ENCODE results near the gene TYMS.

Gene TYMS

DNA sequence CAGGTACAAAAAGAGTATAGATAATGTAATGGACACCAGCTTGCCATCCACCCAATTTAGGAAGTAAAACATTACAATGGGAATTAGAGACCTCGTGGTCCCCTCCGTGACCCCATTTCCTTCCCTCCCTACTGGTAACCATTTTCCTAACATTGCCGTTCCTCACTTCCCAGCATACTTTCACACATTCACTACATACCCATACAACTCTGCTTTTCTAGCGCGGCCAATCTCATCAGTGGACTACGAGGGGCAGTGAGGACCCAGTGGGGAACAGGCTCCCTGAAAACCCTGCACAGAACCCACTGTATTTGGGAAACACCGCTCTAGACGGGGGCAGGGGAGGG is 53.8 kb downstream of the TYMS start:
- DNase-seq (ENCODE audit: low read depth in 2 of 2) = no peak

GRCh38 chr18:711657-712400 is 54.4 kb downstream of the TYMS start:
- peak; percentile 52 to 64 for DNase-seq (ENCODE audit: low read depth in 2 of 2)

DNA sequence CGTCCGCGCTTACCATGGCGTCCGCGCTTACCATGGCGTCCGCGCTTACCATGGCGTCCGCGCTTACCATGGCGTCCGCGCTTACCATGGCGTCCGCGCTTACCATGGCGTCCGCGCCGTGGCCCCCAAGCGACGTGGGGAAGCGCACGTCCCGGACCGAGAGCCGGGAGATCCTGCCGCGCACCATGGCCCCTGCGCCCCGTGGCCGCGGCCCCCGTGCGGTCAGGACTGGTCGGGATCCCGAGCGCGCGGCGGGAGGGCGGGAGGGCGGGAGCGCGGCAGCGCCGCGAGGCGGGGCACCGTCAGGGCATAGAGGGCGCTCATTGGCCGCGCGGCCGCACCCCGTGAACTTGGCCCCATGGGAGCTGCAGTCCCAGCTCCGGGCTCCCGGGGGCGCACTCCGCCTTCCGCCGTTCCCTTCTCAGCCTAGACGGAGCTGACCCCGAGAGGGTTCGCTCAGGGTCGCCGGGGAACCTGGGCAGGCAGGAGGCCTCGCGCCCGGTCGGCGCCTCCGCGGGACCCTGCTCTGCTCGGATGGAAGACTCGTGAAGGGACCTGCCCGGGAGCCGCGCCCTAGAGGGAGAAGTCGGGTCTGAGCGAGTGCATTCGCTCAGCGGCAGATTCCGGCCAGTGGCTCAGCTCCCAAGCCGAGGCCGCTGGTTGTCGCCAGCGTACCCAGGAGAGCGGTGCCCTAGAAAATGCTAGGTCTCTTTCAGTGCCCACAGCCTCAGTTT is 55.1 kb downstream of the TYMS start, which contains the start of gene ENOSF1:
ENOSF1 (minus strand) TSS at position 230 of the 734 bp plus-strand sequence; CDS start at position 187, 43 bp downstream.
- peak; percentile 67 for DNase-seq (ENCODE audit: low read depth in 2 of 2)

- no peak for DNase-seq (ENCODE audit: low read depth in 2 of 2)
Observed at GRCh38 chr18:713135-713490, 55.7 kb downstream of the TYMS start.

GRCh38 chr18:715626-716025 is 58.2 kb downstream of the TYMS start:
- no peak for DNase-seq (ENCODE audit: low read depth in 2 of 2)

- DNase-seq (ENCODE audit: low read depth in 2 of 2) = no peak
Observed at GRCh38 chr18:717003-717402, 59.5 kb downstream of the TYMS start.

All from activated CD8-positive, alpha-beta memory T cell treated with anti-CD3 and anti-CD28 coated beads for 4 hours (primary cell).